Left lung (tissue), 10 donors: Measurements from ENCODE around the gene SYNJ2BP. TPM values are rescaled to one million over a fixed set of nuclear protein-coding genes. Genes with fewer than 3 reads are reported as not detected.
"Not testable (repeated sequence)": the region's sequence is repeated elsewhere in the genome, so short reads cannot be mapped to it uniquely, and the experiment has no call there.

Experiments used
- ATAC-seq: fragments of 200-7000 bp; cut with Tn5 transposase; one replicate; pipeline ENCODE4 v1.9.1; 2020; ENCODE audit warnings: moderate library complexity
- DNase-seq, 4 donors: peaks; one replicate each; pipeline ENCODE4 v3.0.0-alpha.2; 2013 to 2020
- H3K27ac ChIP-seq, 2 donors: fragments of 200-600 bp; sonication (generic) in 1 of 2; one replicate each; pipeline versions ENCODE4 v1.5.0 to v1.8.0; 2020 to 2021
- H3K27me3 ChIP-seq, 2 donors: fragments of 200-600 bp; sonication (generic) in 1 of 2; one replicate each; pipeline versions ENCODE4 v1.5.0 to v1.8.0; 2020 to 2021
- H3K36me3 ChIP-seq, 2 donors: fragments of 200-600 bp; sonication (generic) in 1 of 2; one replicate each; pipeline versions ENCODE4 v1.5.0 to v1.8.0; 2020 to 2021
- H3K4me1 ChIP-seq, 2 donors: fragments of 200-600 bp; one replicate each; pipeline ENCODE4 v1.8.0; 2021
- H3K4me3 ChIP-seq, 2 donors: fragments of 200-600 bp; sonication (generic) in 1 of 2; one replicate each; pipeline versions ENCODE4 v1.5.0 to v1.8.0; 2020 to 2021; ENCODE audit warnings: mild to moderate bottlenecking in 1 of 2
- H3K9me3 ChIP-seq, 2 donors: fragments of 200-600 bp; sonication (generic) in 1 of 2; one replicate each; pipeline versions ENCODE4 v1.5.0 to v1.8.0; 2020 to 2021
- CTCF ChIP-seq, 2 donors: fragments of 200-600 bp; sonication (generic) in 1 of 2; IDR thresholded peaks; one replicate each; pipeline versions ENCODE4 v1.5.0 to v1.8.0; 2021; ENCODE audit warnings: antibody characterized with exemption in 2 of 2
- intact Hi-C, 2 donors: fragments of 100-400 bp; cut with DNase I; formaldehyde crosslinking; loops; one replicate each; pipeline versions ENCODE4 v1.11.2 to v1.14.2; 2022
- polyA plus RNA-seq, 6 donors: library from polyadenylated mRNA; unstranded; fragments of 120-200 nt; gene quantifications; one replicate each; pipeline ENCODE4 v1.2.1, GENCODE V29; 2013; ENCODE audit not compliant: insufficient read length in 6 of 6
- total RNA-seq, 2 donors: library from RNA; stranded (reverse); fragmentation: NEBNext Ultra II Directional; extraction: Animal tissue kit (Norgen Biotek cat#: 25700); gene quantifications; one replicate each; pipeline ENCODE4 v1.2.1, GENCODE V29; 2021
- donor health status: DM: no; HTN: yes; CAD: no.
- donor health status: DM: no; HTN: no; CAD: no.

SYNJ2BP gene
- total and polyA plus RNA-seq, 8 donors, result 30.3 to 38.9 (median 36.1) TPM

- no peaks in the 10 kb centered on the region for H3K36me3 ChIP-seq
- peak overlapping the region; percentile 51 to 72 for H3K27ac ChIP-seq
- no peaks in the 10 kb centered on the region for H3K27me3 ChIP-seq
- intact Hi-C loops, result no loop called here
- ATAC-seq, result peak; percentile 62
- H3K4me1 ChIP-seq, result peaks cover 5 to 13% of the 10 kb centered on the region in 2 donors
- no peak for DNase-seq
- H3K9me3 ChIP-seq, result no peaks in the 10 kb centered on the region
- no peak for TF ChIP-seq CTCF (IDR thresholded peaks at IDR 0.05)
- peak overlapping the region; percentile 64 to 73 for H3K4me3 ChIP-seq
Measured at GRCh38 chr14:70416338-70416724, 559 bp downstream of the SYNJ2BP start.

GRCh38 chr14:70415788-70416187, 1.1 kb downstream of the SYNJ2BP start:
- ATAC-seq, result peak; percentile 23
- TF ChIP-seq CTCF (IDR thresholded peaks at IDR 0.05), result no peak
- no peak for DNase-seq

GRCh38 chr14:70407621-70408020, 9.3 kb downstream of the SYNJ2BP start:
- Histone ChIP-seq H3K4me1 (no peaks in the 10 kb centered on the region), H3K4me3 (no peak overlapping the region), H3K9me3 (no peaks in the 10 kb centered on the region), H3K27ac (no peak overlapping the region), H3K27me3 (no peaks in the 10 kb centered on the region), H3K36me3 (peaks cover 0 to 14% of the 10 kb centered on the region in 2 donors)
- intact Hi-C loops, result no loop called here
- no peak for ATAC-seq
- DNase-seq, result no peak
- TF ChIP-seq CTCF (IDR thresholded peaks at IDR 0.05), result no peak

More at GRCh38 chr14:70415788-70416187, 1.1 kb downstream of the SYNJ2BP start:
- intact Hi-C loops, result no loop called here
- Histone ChIP-seq H3K9me3 (no peaks in the 10 kb centered on the region), H3K4me1 (peaks cover 5 to 13% of the 10 kb centered on the region in 2 donors), H3K36me3 (no peaks in the 10 kb centered on the region), H3K4me3 (peak overlapping the region in 1 of 2 donors; percentile 64), H3K27me3 (no peaks in the 10 kb centered on the region), H3K27ac (no peak overlapping the region)

- H3K27me3 ChIP-seq, DNase-seq, H3K4me1 ChIP-seq, intact Hi-C loops, ATAC-seq, H3K27ac ChIP-seq, H3K9me3 ChIP-seq, H3K4me3 ChIP-seq: not testable (repeated sequence)
- H3K36me3 ChIP-seq, result peaks cover 0 to 14% of the 10 kb centered on the region in 2 donors
Measured at GRCh38 chr14:70406216-70406615, 10.7 kb downstream of the SYNJ2BP start.

GRCh38 chr14:70403335-70403734, 13.6 kb downstream of the SYNJ2BP start:
- ATAC-seq, DNase-seq, H3K4me1 ChIP-seq, intact Hi-C loops, H3K27me3 ChIP-seq, H3K9me3 ChIP-seq, H3K27ac ChIP-seq, H3K4me3 ChIP-seq: not testable (repeated sequence)
- H3K36me3 ChIP-seq, result peaks cover 0 to 10% of the 10 kb centered on the region in 2 donors

- TF ChIP-seq CTCF (IDR thresholded peaks at IDR 0.05), result no peak
- no peaks in the 10 kb centered on the region for H3K27me3 ChIP-seq
- no peaks in the 10 kb centered on the region for H3K9me3 ChIP-seq
- H3K4me1 ChIP-seq, result no peaks in the 10 kb centered on the region
- no peak for ATAC-seq
- H3K4me3 ChIP-seq, result no peak overlapping the region
- no peak overlapping the region for H3K27ac ChIP-seq
- peaks cover 0 to 18% of the 10 kb centered on the region in 2 donors for H3K36me3 ChIP-seq
- no peak for DNase-seq
- intact Hi-C loops, result no loop called here
Measured at GRCh38 chr14:70401643-70402042, 15.2 kb downstream of the SYNJ2BP start.
